ENCODE measurements around the gene SPINK1. TPM values are rescaled to one million over a fixed set of nuclear protein-coding genes. Genes with fewer than 3 reads are reported as not detected.

Gene SPINK1
- total and polyA plus RNA-seq, 2 experiments from 2014 or later, result 0.82 TPM; not detected in 1

DNA sequence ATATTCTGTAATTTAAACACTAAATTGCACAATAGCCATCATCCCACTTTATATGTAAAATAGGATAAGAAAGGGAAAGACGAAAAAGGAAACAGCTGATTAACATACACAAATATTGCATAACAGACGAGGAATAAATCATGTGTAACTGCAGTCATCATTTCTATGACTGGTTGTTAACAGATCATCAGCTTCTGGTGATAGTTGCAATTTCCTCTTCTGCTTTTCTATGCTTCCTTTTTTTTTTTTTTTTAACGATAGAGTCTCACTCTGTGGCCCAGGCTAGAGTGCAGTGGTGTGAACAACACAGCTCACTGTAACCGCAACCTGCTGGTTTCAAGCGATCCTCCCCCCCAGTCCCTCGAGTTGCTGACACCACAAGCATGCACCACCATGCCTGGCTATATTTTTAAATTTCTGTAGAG is 26.4 kb downstream of the SPINK1 start (continued):
- no peak for TF ChIP-seq NANOG (IDR thresholded peaks at IDR 0.05; ENCODE audit: borderline replicate concordance)

DNA sequence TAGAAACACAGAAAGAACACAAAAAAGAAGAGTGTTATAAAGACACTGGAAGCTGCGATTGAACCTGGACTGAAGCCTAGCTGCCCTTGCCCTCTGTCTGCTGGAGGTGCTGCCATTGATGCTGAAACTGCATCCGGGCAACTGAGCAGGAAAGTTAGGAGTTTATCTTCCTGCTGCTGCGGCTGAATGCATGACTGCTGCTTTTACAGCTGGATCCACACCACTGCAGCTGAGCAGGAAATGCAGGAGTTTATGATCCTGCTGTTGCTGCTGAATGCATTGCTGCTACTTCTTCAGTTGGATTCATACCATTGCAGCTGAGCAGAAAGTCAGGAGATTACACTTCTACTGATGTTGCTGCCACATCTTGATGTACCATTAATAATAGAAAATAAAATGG is 27.1 kb downstream of the SPINK1 start:
- Histone ChIP-seq H3K27ac (ENCODE audit: low read depth) (no peak overlapping the region), H3K79me2 (replicated peaks; ENCODE audit: insufficient read depth) (no peaks in the 10 kb centered on the region), H3K36me3 (ENCODE audit: insufficient read depth) (no peaks in the 10 kb centered on the region), H3K27me3 (ENCODE audit: insufficient read depth) (no peaks in the 10 kb centered on the region), H3K9me2 (ENCODE audit: insufficient read depth) (no peaks in the 10 kb centered on the region), H4K20me1 (replicated peaks; ENCODE audit: insufficient read depth) (no peaks in the 10 kb centered on the region), H3K4me1 (ENCODE audit: insufficient read depth) (peaks cover 14% of the 10 kb centered on the region), H3K4me3 (no peak overlapping the region), H3K4me2 (no peak overlapping the region), H2AFZ (peak overlapping the region; percentile 35; the same call in 1 of the 2 replicates), H3F3A (replicated peaks; ENCODE audit: low read depth) (no peaks in the 10 kb centered on the region)
- Mint-ChIP-seq H3K4me3 (no peak overlapping the region), H3K4me1 (peaks cover 6% of the 10 kb centered on the region; the same call in 2 of the 3 replicates), H3K36me3 (ENCODE audit: low read depth) (no peaks in the 10 kb centered on the region), H3K27ac (no peak overlapping the region), H3K27me3 (ENCODE audit: insufficient read depth, low read depth, poor library complexity) (no peaks in the 10 kb centered on the region), H3K9me3 (no peaks in the 10 kb centered on the region)
- DNase-seq (ENCODE audit: low spot score) (peak; percentile 8), ATAC-seq (no peak)
- TF ChIP-seq EZH2 (IDR thresholded peaks at IDR 0.05; ENCODE audit: low read depth, unreplicated experiment) (no peak), EZH2phosphoT487 (IDR thresholded peaks at IDR 0.05; ENCODE audit: unreplicated experiment) (no peak), JUNB (IDR thresholded peaks at IDR 0.05; ENCODE audit: unreplicated experiment) (no peak), STAT1 (IDR thresholded peaks at IDR 0.05; ENCODE audit: unreplicated experiment) (no peak), POLR2AphosphoS5 (IDR thresholded peaks at IDR 0.05; ENCODE audit: low read depth) (no peak), ZNF114 (CRISPR knock-in tag; IDR thresholded peaks at IDR 0.05) (no peak), ZNF331 (CRISPR knock-in tag; IDR thresholded peaks at IDR 0.05; ENCODE audit: low read depth) (no peak)
- TF ChIP-seq, protein P1, sequence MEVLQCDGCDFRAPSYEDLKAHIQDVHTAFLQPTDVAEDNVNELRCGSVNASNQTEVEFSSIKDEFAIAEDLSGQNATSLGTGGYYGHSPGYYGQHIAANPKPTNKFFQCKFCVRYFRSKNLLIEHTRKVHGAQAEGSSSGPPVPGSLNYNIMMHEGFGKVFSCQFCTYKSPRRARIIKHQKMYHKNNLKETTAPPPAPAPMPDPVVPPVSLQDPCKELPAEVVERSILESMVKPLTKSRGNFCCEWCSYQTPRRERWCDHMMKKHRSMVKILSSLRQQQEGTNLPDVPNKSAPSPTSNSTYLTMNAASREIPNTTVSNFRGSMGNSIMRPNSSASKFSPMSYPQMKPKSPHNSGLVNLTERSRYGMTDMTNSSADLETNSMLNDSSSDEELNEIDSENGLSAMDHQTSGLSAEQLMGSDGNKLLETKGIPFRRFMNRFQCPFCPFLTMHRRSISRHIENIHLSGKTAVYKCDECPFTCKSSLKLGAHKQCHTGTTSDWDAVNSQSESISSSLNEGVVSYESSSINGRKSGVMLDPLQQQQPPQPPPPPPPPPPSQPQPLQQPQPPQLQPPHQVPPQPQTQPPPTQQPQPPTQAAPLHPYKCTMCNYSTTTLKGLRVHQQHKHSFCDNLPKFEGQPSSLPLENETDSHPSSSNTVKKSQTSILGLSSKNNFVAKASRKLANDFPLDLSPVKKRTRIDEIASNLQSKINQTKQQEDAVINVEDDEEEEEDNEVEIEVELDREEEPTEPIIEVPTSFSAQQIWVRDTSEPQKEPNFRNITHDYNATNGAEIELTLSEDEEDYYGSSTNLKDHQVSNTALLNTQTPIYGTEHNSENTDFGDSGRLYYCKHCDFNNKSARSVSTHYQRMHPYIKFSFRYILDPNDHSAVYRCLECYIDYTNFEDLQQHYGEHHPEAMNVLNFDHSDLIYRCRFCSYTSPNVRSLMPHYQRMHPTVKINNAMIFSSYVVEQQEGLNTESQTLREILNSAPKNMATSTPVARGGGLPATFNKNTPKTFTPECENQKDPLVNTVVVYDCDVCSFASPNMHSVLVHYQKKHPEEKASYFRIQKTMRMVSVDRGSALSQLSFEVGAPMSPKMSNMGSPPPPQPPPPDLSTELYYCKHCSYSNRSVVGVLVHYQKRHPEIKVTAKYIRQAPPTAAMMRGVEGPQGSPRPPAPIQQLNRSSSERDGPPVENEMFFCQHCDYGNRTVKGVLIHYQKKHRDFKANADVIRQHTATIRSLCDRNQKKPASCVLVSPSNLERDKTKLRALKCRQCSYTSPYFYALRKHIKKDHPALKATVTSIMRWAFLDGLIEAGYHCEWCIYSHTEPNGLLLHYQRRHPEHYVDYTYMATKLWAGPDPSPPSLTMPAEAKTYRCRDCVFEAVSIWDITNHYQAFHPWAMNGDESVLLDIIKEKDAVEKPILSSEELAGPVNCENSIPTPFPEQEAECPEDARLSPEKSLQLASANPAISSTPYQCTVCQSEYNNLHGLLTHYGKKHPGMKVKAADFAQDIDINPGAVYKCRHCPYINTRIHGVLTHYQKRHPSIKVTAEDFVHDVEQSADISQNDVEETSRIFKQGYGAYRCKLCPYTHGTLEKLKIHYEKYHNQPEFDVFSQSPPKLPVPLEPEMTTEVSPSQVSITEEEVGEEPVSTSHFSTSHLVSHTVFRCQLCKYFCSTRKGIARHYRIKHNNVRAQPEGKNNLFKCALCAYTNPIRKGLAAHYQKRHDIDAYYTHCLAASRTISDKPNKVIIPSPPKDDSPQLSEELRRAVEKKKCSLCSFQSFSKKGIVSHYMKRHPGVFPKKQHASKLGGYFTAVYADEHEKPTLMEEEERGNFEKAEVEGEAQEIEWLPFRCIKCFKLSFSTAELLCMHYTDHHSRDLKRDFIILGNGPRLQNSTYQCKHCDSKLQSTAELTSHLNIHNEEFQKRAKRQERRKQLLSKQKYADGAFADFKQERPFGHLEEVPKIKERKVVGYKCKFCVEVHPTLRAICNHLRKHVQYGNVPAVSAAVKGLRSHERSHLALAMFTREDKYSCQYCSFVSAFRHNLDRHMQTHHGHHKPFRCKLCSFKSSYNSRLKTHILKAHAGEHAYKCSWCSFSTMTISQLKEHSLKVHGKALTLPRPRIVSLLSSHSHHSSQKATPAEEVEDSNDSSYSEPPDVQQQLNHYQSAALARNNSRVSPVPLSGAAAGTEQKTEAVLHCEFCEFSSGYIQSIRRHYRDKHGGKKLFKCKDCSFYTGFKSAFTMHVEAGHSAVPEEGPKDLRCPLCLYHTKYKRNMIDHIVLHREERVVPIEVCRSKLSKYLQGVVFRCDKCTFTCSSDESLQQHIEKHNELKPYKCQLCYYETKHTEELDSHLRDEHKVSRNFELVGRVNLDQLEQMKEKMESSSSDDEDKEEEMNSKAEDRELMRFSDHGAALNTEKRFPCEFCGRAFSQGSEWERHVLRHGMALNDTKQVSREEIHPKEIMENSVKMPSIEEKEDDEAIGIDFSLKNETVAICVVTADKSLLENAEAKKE (CRISPR knock-in tag; IDR thresholded peaks at IDR 0.05), result no peak
- TF ChIP-seq, protein P2, sequence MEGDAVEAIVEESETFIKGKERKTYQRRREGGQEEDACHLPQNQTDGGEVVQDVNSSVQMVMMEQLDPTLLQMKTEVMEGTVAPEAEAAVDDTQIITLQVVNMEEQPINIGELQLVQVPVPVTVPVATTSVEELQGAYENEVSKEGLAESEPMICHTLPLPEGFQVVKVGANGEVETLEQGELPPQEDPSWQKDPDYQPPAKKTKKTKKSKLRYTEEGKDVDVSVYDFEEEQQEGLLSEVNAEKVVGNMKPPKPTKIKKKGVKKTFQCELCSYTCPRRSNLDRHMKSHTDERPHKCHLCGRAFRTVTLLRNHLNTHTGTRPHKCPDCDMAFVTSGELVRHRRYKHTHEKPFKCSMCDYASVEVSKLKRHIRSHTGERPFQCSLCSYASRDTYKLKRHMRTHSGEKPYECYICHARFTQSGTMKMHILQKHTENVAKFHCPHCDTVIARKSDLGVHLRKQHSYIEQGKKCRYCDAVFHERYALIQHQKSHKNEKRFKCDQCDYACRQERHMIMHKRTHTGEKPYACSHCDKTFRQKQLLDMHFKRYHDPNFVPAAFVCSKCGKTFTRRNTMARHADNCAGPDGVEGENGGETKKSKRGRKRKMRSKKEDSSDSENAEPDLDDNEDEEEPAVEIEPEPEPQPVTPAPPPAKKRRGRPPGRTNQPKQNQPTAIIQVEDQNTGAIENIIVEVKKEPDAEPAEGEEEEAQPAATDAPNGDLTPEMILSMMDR (conservative IDR thresholded peaks at IDR 0.05; ENCODE audit: low read depth in 2 of 2), result no peak

Data from GM23338 (cell line).